KMS-11 (cell line): Measurements from ENCODE around the gene POLR1C.

Experiments
- H2AFZ ChIP-seq: fragments of 200-600 bp; sonication (generic); 2 replicates; pipeline ENCODE4 v1.6.1; 2016; ENCODE audit warnings: antibody characterized with exemption, mixed run types, low read depth
- H3K27ac ChIP-seq: fragments of 200-600 bp; sonication (generic); 2 replicates; pipeline ENCODE4 v1.6.1; 2016; ENCODE audit warnings: mild to moderate bottlenecking, mixed run types
- H3K27me3 ChIP-seq: fragments of 200-600 bp; sonication (generic); 2 replicates; pipeline ENCODE4 v1.6.1; 2017; ENCODE audit warnings: mild to moderate bottlenecking, low read depth, mixed run types, moderate library complexity; ENCODE audit not compliant: insufficient read depth
- H3K36me3 ChIP-seq: fragments of 200-600 bp; sonication (generic); 2 replicates; pipeline ENCODE4 v1.6.1; 2017; ENCODE audit warnings: mild to moderate bottlenecking, mixed run types; ENCODE audit not compliant: insufficient read depth
- H3K4me1 ChIP-seq: fragments of 200-600 bp; sonication (generic); 2 replicates; pipeline ENCODE4 v1.6.1; 2016; ENCODE audit warnings: mild to moderate bottlenecking, low read depth, mixed run types; ENCODE audit not compliant: poor library complexity, severe bottlenecking
- H3K4me2 ChIP-seq: fragments of 200-600 bp; sonication (generic); 2 replicates; pipeline ENCODE4 v1.7.0; 2016; ENCODE audit warnings: mild to moderate bottlenecking, mixed run types
- H3K4me3 ChIP-seq: fragments of 200-600 bp; sonication (generic); IDR thresholded peaks from 2 replicates; pipeline ENCODE4 v1.6.1; 2017; ENCODE audit warnings: low read depth, low read length, mixed read lengths; ENCODE audit not compliant: insufficient read depth
- H3K79me2 ChIP-seq: fragments of 200-600 bp; sonication (generic); 2 replicates; pipeline ENCODE4 v1.6.1; 2016; ENCODE audit warnings: low read depth, mixed run types; ENCODE audit not compliant: insufficient read depth
- H3K9ac ChIP-seq: fragments of 200-600 bp; sonication (generic); 2 replicates; pipeline ENCODE4 v1.6.1; 2016; ENCODE audit warnings: mild to moderate bottlenecking, mixed run types
- H4K20me1 ChIP-seq: fragments of 200-600 bp; sonication (generic); 2 replicates; pipeline ENCODE4 v1.6.1; 2016; ENCODE audit warnings: mild to moderate bottlenecking, mixed run types; ENCODE audit not compliant: insufficient read depth
- CTCF ChIP-seq: fragments of 200-600 bp; sonication (generic); conservative IDR thresholded peaks from 2 replicates; pipeline ENCODE4 v1.6.1; 2017; ENCODE audit warnings: low read depth, mild to moderate bottlenecking, antibody characterized with exemption, low read length, moderate library complexity, mixed read lengths

The POLR1C gene

DNA sequence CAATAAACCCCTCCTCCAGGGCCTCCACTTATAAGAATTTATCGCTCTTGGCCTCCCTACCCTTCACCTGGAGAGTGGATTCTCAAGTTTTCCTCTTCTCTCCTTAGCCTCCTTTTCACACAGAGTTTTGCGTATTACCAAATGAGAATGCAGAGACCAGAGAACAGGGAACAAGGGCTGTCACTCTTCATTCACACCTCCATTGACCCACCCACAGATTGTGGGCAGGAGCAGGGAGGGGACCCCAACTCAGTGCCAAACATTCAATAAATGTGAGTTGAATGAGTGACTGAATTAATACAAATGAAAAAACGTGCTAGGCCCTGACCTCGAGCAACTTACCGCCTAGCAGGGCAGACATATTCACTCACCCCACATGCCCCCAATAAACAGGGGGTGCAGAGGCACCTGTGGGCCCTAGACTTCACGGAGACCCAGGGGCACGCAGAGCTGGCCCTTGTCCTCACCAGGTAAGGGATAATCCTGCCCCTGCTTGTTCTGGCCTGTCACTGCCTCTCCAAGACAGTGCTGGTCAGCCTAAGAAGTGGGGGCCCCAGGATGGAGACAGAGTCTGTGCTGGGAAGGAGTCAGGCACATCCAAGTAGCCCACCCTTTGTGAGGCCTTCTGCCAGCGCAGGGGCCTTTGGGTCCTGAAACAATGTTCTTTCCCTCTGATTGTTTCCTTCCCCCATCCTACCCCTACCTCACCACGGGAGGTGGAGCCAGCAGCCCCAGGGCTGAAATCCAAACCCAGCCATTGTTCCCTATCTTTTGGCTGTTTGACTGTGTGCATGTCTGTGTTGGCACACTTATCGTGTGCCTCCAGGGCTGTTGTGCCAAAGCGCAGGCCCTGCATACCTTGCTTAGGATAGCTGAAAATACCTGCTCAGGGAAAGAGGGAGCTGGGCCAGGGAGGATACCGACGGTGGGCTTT is 47.9 kb upstream of the POLR1C start:
- no peaks in the 10 kb centered on the region for H3K27me3 ChIP-seq
- no peak overlapping the region for H3K4me3 ChIP-seq
- TF ChIP-seq CTCF, result no peak
- H3K79me2 ChIP-seq, result no peaks in the 10 kb centered on the region
- H3K4me1 ChIP-seq, result no peaks in the 10 kb centered on the region
- no peak overlapping the region for H3K4me2 ChIP-seq
- no peak overlapping the region for H3K27ac ChIP-seq
- H4K20me1 ChIP-seq, result no peaks in the 10 kb centered on the region
- H2AFZ ChIP-seq, result no peak overlapping the region
- no peaks in the 10 kb centered on the region for H3K36me3 ChIP-seq
- no peak overlapping the region for H3K9ac ChIP-seq

DNA sequence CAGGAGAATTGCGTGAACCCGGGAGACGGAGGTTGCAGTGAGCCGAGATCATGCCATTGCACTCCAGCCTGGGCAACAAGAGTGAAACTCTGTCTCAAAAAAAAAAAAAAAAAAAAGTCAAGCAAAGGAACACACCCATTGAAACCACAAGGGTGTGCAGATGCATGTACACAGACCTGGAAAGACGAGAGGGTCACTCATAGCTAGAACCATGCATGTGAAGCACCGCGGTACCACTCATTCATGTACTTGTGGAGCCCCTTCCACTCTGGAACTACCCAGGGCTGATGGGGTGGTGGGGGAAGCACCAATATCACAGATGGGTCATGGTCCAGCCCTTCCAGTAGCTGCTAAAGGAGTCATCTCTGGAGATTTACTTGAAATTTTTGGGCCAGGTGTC is 46.9 kb upstream of the POLR1C start:
- Histone ChIP-seq H3K4me1 (no peaks in the 10 kb centered on the region), H3K9ac (no peak overlapping the region), H2AFZ (no peak overlapping the region), H3K36me3 (no peaks in the 10 kb centered on the region), H3K27ac (no peak overlapping the region), H3K79me2 (no peaks in the 10 kb centered on the region), H4K20me1 (no peaks in the 10 kb centered on the region), H3K4me2 (no peak overlapping the region), H3K27me3 (no peaks in the 10 kb centered on the region), H3K4me3 (no peak overlapping the region)
- no peak for TF ChIP-seq CTCF

GRCh38 chr6:43471399-43471798 is 45.5 kb upstream of the POLR1C start:
- H3K4me3 ChIP-seq, result no peak overlapping the region
- H3K79me2 ChIP-seq, result no peaks in the 10 kb centered on the region
- no peak overlapping the region for H2AFZ ChIP-seq
- no peaks in the 10 kb centered on the region for H4K20me1 ChIP-seq
- H3K27me3 ChIP-seq, result no peaks in the 10 kb centered on the region
- TF ChIP-seq CTCF, result no peak
- no peaks in the 10 kb centered on the region for H3K4me1 ChIP-seq
- H3K27ac ChIP-seq, result no peak overlapping the region
- no peak overlapping the region for H3K9ac ChIP-seq
- no peaks in the 10 kb centered on the region for H3K36me3 ChIP-seq
- H3K4me2 ChIP-seq, result no peak overlapping the region

- TF ChIP-seq CTCF, result no peak
- Histone ChIP-seq H4K20me1 (no peaks in the 10 kb centered on the region), H2AFZ (no peak overlapping the region), H3K9ac (no peak overlapping the region), H3K4me1 (peaks cover 6% of the 10 kb centered on the region), H3K27me3 (no peaks in the 10 kb centered on the region), H3K27ac (no peak overlapping the region), H3K36me3 (no peaks in the 10 kb centered on the region), H3K4me2 (no peak overlapping the region), H3K79me2 (no peaks in the 10 kb centered on the region), H3K4me3 (no peak overlapping the region)
Observed at GRCh38 chr6:43472515-43472914, 44.4 kb upstream of the POLR1C start.
